GM12878 (cell line): ENCODE measurements around the gene SHISA9. TPM values are rescaled to one million over a fixed set of nuclear protein-coding genes. Genes with fewer than 3 reads are reported as not detected.

ENCODE experiments used
- ATAC-seq: fragments of 200-7000 bp; cut with Tn5 transposase; 3 replicates; pipeline ENCODE4 v1.9.1; 2020; ENCODE audit warnings: mild to moderate bottlenecking, moderate library complexity
- BruUV-seq: library from RNA; stranded (reverse); fragments of 400-500 nt; replicated peaks from 2 replicates; lab custom pipeline; 2021; lab: Mats Ljungman, UMichigan
- CTCF ChIA-PET: fragments of 300-600 bp; sonication (Branson Sonifier 250); formaldehyde crosslinking; extraction: SDS; loops from one replicate; lab custom pipeline; 2021; ENCODE audit warnings: inconsistent platforms; lab: Yijun Ruan, JAX
- POLR2A ChIA-PET: fragments of 350-600 bp; formaldehyde crosslinking; extraction: SDS; loops from one replicate; lab custom pipeline; 2021; ENCODE audit warnings: inconsistent platforms; lab: Charles Lee
- RAD21 ChIA-PET: fragments of 300-600 bp; sonication (Branson Sonifier 250); formaldehyde crosslinking; loops from one replicate; lab custom pipeline; 2023; ENCODE audit warnings: antibody characterized with exemption; ENCODE audit not compliant: unreplicated experiment; lab: Charles Lee
- SMC1A ChIA-PET: fragments of 300-600 bp; sonication (Branson Sonifier 250); formaldehyde crosslinking; loops from one replicate; lab custom pipeline; 2023; ENCODE audit not compliant: unreplicated experiment, uncharacterized antibody; lab: Charles Lee
- DNase-seq: peaks from one replicate; pipeline ENCODE4 v3.0.0-alpha.2; 2011; ENCODE audit warnings: low read depth, low spot score
- FAIRE-seq: peaks from 3 replicates; lab custom pipeline; 2011; peaks lifted over from hg19 to GRCh38; lab: Jason Lieb, UNC
- H2AFZ ChIP-seq: 2 replicates; pipeline ENCODE4 v1.6.0; 2011; ENCODE audit warnings: low read depth, low read length, control low read depth; ENCODE audit not compliant: control insufficient read depth
- H3K27ac ChIP-seq: 2 replicates; pipeline ENCODE4 v1.5.1; 2011; ENCODE audit warnings: control low read depth; ENCODE audit not compliant: control insufficient read depth, insufficient read depth
- H3K27me3 ChIP-seq, 2 experiments: replicated peaks in 1 of 2; 2 replicates each; pipeline versions ENCODE4 v1.6.0 to v1.6.1; 2011; ENCODE audit warnings: low read length in 1 of 2; ENCODE audit not compliant: control insufficient read depth in 2 of 2, insufficient read depth in 2 of 2
- H3K36me3 ChIP-seq, 2 experiments: 2 replicates each; pipeline ENCODE4 v1.5.1; 2011; ENCODE audit warnings: low read length in 1 of 2; ENCODE audit not compliant: control insufficient read depth in 2 of 2, insufficient read depth in 2 of 2
- H3K4me1 ChIP-seq: 2 replicates; pipeline ENCODE4 v1.6.1; 2011; ENCODE audit warnings: mild to moderate bottlenecking, low read length, moderate library complexity, mixed read lengths; ENCODE audit not compliant: control insufficient read depth, insufficient read depth
- H3K4me2 ChIP-seq: 2 replicates; pipeline ENCODE4 v1.6.0; 2011; ENCODE audit warnings: control low read depth; ENCODE audit not compliant: control insufficient read depth, insufficient read depth
- H3K4me3 ChIP-seq: fragments of 200-600 bp; sonication (generic); 2 replicates; pipeline ENCODE4 v1.5.1; 2016
- H3K79me2 ChIP-seq: 2 replicates; pipeline ENCODE4 v1.6.0; 2011; ENCODE audit warnings: low read length; ENCODE audit not compliant: control insufficient read depth, insufficient read depth
- H3K9ac ChIP-seq: 2 replicates; pipeline ENCODE4 v1.8.0; 2011; ENCODE audit warnings: low read length, control low read depth, mixed read lengths; ENCODE audit not compliant: control insufficient read depth, insufficient read depth
- H3K9me3 ChIP-seq: replicated peaks from 3 replicates; pipeline ENCODE4 v1.5.1; 2011; ENCODE audit warnings: mild to moderate bottlenecking, low read length; ENCODE audit not compliant: control insufficient read depth, insufficient read depth
- H4K20me1 ChIP-seq: 2 replicates; pipeline ENCODE4 v1.6.0; 2011; ENCODE audit not compliant: control insufficient read depth, insufficient read depth
- BACH1 ChIP-seq: fragments of 450-650 bp; IDR thresholded peaks from 2 replicates; pipeline ENCODE4 v1.6.1; 2017; ENCODE audit warnings: mild to moderate bottlenecking, borderline replicate concordance
- BCL11A ChIP-seq: IDR thresholded peaks from 2 replicates; pipeline ENCODE4 v1.6.1; 2011; ENCODE audit warnings: low read depth, low read length
- BCLAF1 ChIP-seq: fragments of 450-650 bp; IDR thresholded peaks from 2 replicates; pipeline ENCODE4 v1.6.1; 2017; ENCODE audit warnings: antibody characterized with exemption, mild to moderate bottlenecking, moderate library complexity
- EP300 ChIP-seq, 2 experiments: fragments of 150-350 bp in 1 of 2; IDR thresholded peaks; 2 replicates each; pipeline ENCODE4 v1.6.1; 2011 to 2012; ENCODE audit warnings: low read depth in 2 of 2, low read length in 2 of 2, borderline replicate concordance in 1 of 2, improper control_type of control experiment in 1 of 2, inconsistent platforms in 1 of 2; ENCODE audit not compliant: control insufficient read depth in 1 of 2
- GATAD2B ChIP-seq: fragments of 450-650 bp; conservative IDR thresholded peaks from 2 replicates; pipeline ENCODE4 v1.6.1; 2017; ENCODE audit warnings: low read depth, mild to moderate bottlenecking, moderate library complexity
- HDAC2 ChIP-seq: fragments of 200-600 bp; sonication (generic); IDR thresholded peaks from 2 replicates; pipeline ENCODE4 v1.6.1; 2017
- IRF4 ChIP-seq: IDR thresholded peaks from 2 replicates; pipeline ENCODE4 v1.6.1; 2011; ENCODE audit warnings: low read depth, low read length
- KAT2A ChIP-seq: conservative IDR thresholded peaks from 2 replicates; pipeline ENCODE4 v1.6.1; 2011; ENCODE audit warnings: low read depth, low read length; ENCODE audit not compliant: control insufficient read depth
- MXI1 ChIP-seq: fragments of 150-350 bp; IDR thresholded peaks from 2 replicates; pipeline ENCODE4 v1.6.1; 2011; ENCODE audit warnings: low read depth, mild to moderate bottlenecking, inconsistent platforms, low read length, improper control_type of control experiment
- NR2F1 ChIP-seq: fragments of 450-650 bp; conservative IDR thresholded peaks from 2 replicates; pipeline ENCODE4 v1.6.1; 2017; ENCODE audit warnings: mild to moderate bottlenecking
- POLR2A ChIP-seq: IDR thresholded peaks from 2 replicates; pipeline ENCODE4 v1.6.1; 2011; ENCODE audit warnings: low read depth, mild to moderate bottlenecking, low read length
- SIX5 ChIP-seq: IDR thresholded peaks from 2 replicates; pipeline ENCODE4 v1.6.1; 2011; ENCODE audit warnings: mild to moderate bottlenecking, low read depth, low read length, moderate library complexity; ENCODE audit not compliant: severe bottlenecking
- STAT3 ChIP-seq: IDR thresholded peaks from 2 replicates; pipeline ENCODE4 v1.6.1; 2011; ENCODE audit warnings: low read depth, low read length, improper control_type of control experiment
- ZNF687 ChIP-seq: fragments of 450-650 bp; IDR thresholded peaks from 2 replicates; pipeline ENCODE4 v1.6.1; 2017; ENCODE audit warnings: mild to moderate bottlenecking, moderate library complexity
- WGBS: methylation state at CpG from one replicate; pipeline ENCODE4 v1.1.6; 2016; ENCODE audit warnings: low lambda C conversion rate; ENCODE audit not compliant: insufficient replicate concordance, insufficient coverage; ENCODE audit errors: missing lambda C conversion rate; 5-methylcytosine and 5-hydroxymethylcytosine counted together
- in situ Hi-C: fragments of 300-500 bp; cut with MboI; formaldehyde crosslinking; loops from 9 replicates; pipeline ENCODE4 v1.14.3; 2018; ENCODE audit warnings: mixed read lengths
- intact Hi-C: fragments of 100-400 bp; cut with micrococcal nuclease; formaldehyde crosslinking; loops from one replicate; pipeline ENCODE4 v1.14.2; 2022; ENCODE audit not compliant: unreplicated experiment
- polyA plus RNA-seq, 11 experiments: library from polyadenylated mRNA; depleted of rRNA in 4 of 11; unstranded in 6 of 11; stranded (reverse) in 5 of 11; fragments of >200 nt; fragmentation: Nextera tagmentation in 4 of 11; fragmentation: Illumina TruSeq in 1 of 11; extraction: Ambion mirVana in 4 of 11; extraction: Trizol in 1 of 11; gene quantifications; 1 replicate in 1 of 11; 2 replicates in 10 of 11; pipeline versions ENCODE4 v1.2.1 to v1.2.3, GENCODE V29; 2011 to 2016; ENCODE audit warnings: inconsistent platforms in 2 of 11, missing spikeins in 2 of 11, low read depth in 1 of 11
- total RNA-seq, 4 experiments: library from RNA; depleted of rRNA in 3 of 4; stranded (reverse); fragments of >200 nt in 3 of 4; fragmentation: Illumina TruSeq in 1 of 4; extraction: Trizol in 1 of 4; gene quantifications; 2 replicates each; pipeline versions ENCODE4 v1.2.1 to v1.2.3, GENCODE V29; 2013 to 2021
- TF ChIP-seq, protein P1 (sequence below): fragments of 150-350 bp; IDR thresholded peaks from 2 replicates; pipeline ENCODE4 v1.6.1; 2014; ENCODE audit warnings: mild to moderate bottlenecking, low read depth, low read length
- TF ChIP-seq, protein P2 (sequence below): IDR thresholded peaks from 2 replicates; pipeline ENCODE4 v1.6.1; 2012; ENCODE audit warnings: low read depth, low read length, improper control_type of control experiment

The SHISA9 gene
- total and polyA plus RNA-seq, 10 of the 15 experiments (the other 5 are each of a cell fraction or from before 2014, with no cell fraction given), result 0.03 to 25.5 (median 0.07) TPM

- TF ChIP-seq HDAC2 (no peak), KAT2A (no peak), ZNF687 (no peak), STAT3 (no peak), IRF4 (no peak), GATAD2B (no peak)
These were observed 24.6 kb upstream of the SHISA9 start (continued) for GRCh38 chr16:12876778-12877177.

DNA sequence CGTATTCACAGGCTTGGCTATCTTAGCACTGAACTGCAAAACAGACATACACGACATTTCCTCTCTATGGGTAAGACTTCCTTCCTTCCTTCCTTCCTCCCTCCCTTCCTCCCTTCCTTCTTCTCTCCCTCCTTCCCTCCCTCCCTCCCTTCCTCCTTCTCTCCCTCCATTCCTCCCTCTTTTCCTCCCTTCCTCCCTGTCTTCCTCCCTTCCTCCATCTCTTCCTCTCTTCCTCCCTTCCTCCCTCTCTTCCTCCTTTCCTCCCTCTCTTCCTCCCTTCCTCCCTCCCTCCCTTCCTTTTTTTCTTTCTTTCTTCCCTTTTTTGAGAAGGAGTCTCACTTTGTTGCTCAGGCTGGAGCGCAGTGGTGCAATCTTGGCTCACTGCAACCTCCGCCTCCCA lies 22.4 kb upstream of the SHISA9 start:
- H3K4me3 ChIP-seq, result no peak overlapping the region
- TF ChIP-seq NR2F1 (no peak), BCLAF1 (no peak), SIX5 (no peak), BACH1 (no peak), MXI1 (no peak), BCL11A (no peak), EP300 (IDR thresholded peaks at IDR 0.05; ENCODE audit: borderline replicate concordance in 1 of 2, control insufficient read depth in 1 of 2, low read depth in 2 of 2, low read length in 2 of 2) (no peak), POLR2A (no peak)
- TF ChIP-seq, protein P1, sequence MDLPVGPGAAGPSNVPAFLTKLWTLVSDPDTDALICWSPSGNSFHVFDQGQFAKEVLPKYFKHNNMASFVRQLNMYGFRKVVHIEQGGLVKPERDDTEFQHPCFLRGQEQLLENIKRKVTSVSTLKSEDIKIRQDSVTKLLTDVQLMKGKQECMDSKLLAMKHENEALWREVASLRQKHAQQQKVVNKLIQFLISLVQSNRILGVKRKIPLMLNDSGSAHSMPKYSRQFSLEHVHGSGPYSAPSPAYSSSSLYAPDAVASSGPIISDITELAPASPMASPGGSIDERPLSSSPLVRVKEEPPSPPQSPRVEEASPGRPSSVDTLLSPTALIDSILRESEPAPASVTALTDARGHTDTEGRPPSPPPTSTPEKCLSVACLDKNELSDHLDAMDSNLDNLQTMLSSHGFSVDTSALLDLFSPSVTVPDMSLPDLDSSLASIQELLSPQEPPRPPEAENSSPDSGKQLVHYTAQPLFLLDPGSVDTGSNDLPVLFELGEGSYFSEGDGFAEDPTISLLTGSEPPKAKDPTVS, result no peak
- TF ChIP-seq, protein P2, sequence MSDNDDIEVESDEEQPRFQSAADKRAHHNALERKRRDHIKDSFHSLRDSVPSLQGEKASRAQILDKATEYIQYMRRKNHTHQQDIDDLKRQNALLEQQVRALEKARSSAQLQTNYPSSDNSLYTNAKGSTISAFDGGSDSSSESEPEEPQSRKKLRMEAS, result no peak
- TF ChIP-seq, all 136 proteins: peak for 0
- in situ Hi-C loops (no loop called here), intact Hi-C loops (no loop called here)
- FAIRE-seq (no peak), ATAC-seq (no peak), DNase-seq (no peak)
- Histone ChIP-seq H3K27ac (no peak overlapping the region), H3K79me2 (no peaks in the 10 kb centered on the region), H2AFZ (no peak overlapping the region), H3K4me1 (no peaks in the 10 kb centered on the region), H4K20me1 (no peaks in the 10 kb centered on the region), H3K36me3 (no peaks in the 10 kb centered on the region), H3K9ac (no peak overlapping the region), H3K9me3 (no peaks in the 10 kb centered on the region), H3K4me2 (no peak overlapping the region), H3K27me3 (no peaks in the 10 kb centered on the region)
- BruUV-seq, result no TSS peak
- CTCF ChIA-PET, result interaction anchor here (0.6 kb wide), 1 partner anchor 401 kb away, joined by 3 read pairs; no protein-coding TSS in a partner anchor
- RAD21 ChIA-PET, result no interaction called here
- POLR2A ChIA-PET, result interaction anchor here (0.5 kb wide), 1 partner anchor 528 kb away, joined by 3 read pairs; no protein-coding TSS in a partner anchor
- 75% methylated on average over 4 of the region's 4 CpGs for WGBS
- SMC1A ChIA-PET, result no interaction called here
